DLD1 (cell line): ENCODE data around the gene ENO2.
"Not testable (repeated sequence)": the region's sequence is repeated elsewhere in the genome, so short reads cannot be mapped to it uniquely, and the experiment has no call there.

Experiments
- in situ Hi-C: cut with HindIII; loops from 2 replicates; pipeline ENCODE4 v1.10.0; 2017; ENCODE audit warnings: low sequenced_read_pairs

ENO2 gene

DNA sequence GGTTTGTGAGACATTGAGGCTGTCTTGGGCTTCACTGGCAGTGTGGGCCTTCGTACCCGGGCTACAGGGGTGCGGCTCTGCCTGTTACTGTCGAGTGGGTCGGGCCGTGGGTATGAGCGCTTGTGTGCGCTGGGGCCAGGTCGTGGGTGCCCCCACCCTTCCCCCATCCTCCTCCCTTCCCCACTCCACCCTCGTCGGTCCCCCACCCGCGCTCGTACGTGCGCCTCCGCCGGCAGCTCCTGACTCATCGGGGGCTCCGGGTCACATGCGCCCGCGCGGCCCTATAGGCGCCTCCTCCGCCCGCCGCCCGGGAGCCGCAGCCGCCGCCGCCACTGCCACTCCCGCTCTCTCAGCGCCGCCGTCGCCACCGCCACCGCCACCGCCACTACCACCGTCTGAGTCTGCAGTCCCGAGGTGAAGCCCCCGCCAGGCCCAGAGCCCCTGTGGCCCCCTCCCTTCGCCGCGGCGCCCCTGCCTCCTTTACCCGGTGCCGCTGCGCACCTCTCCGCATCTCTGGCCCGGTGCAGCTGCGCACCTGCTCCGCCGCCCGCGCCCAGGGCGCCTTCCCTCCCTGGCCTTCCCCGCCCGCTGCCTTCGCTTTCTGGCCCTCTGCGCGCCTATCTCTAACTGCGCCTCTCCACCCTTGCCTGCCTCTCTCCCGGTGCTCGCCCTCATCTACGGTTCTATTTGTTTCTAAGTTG is at the start of gene ENO2:
Gene ENO2, plus strand, starts transcription at position 335 of the 701 bp plus-strand sequence. CDS start 1,253 bp downstream, outside the sequence.
- in situ Hi-C loops, result no loop called here

DNA sequence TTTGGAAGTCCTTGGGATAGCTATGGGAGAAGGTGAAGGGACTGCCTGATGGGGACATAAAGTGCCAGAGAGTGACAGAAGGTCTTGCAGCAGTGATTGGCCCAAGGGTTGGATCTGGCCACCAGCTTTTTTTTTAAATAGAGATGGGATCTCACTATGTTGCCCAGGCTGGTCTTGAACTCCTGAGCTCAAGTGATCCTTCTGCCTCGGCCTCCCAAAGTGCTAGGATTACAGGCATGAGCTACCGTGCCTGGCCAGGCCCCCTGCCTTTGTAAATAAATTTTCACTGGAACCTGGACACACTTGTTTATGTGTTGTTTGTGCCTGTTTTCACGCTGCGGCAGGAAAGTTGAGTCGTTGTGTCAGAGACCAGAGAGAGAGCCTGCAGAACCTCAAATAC is 49.1 kb upstream of the ENO2 start:
- in situ Hi-C loops, result not testable (repeated sequence)

DNA sequence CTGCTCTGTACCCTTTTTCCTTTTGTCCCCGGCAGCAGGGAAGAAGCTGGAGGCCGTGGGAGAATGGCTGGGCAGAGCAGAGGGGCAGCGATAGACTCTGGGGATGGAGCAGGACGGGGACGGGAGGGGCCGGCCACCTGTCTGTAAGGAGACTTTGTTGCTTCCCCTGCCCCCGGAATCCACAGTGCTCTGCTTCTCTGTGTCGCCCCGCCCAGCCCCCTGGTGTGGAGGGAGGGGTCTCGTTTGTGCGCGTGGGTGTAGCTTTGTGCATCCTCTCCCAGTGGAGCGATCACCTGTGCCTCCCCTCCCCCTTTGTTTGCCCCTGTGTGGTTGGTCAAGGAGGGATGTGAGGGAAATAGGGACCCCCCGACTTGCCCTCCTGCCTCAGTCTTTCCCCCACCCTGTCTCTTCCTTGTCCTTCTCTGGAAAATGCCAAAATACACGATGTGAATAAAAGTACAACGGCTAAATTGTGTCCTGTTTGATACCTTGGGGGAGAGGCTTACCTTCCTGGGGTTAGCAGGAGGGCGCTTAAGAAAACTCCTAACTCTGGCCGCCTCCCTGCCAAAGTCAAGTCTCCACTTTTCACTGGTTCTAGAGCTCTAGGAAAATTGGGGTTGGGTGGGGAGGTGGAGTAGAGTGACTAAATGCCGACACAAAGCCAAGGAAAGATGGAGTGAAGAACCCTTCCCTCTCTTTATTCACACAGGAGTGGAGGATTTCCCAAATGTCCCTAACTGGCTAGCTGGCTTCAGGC is 48.0 kb upstream of the ENO2 start:
- in situ Hi-C loops, result no loop called here

DNA sequence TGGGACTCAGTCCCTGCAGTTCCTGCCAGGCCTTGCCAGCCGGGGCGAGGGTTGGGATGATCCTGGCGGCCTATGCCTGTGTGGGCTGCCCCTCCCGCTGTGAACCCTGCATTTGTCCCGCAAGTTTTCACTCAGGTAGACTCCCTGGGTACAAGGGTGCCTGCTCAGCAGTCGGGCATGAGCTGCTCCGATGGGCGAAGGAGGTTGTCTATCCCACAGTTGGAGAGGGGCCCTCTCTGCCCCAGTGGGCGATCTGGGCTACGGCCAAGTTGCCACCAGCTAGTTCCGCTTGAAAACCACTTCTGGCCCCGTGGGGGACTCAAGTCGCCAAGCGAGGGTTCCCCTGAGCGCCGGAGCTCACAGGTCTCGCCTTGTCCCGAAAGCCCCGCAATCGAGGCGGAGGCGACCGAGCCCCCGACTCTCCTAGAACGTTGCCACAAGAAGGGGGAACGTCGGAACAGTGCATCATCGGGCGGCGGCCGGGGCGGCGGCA is 47.4 kb upstream of the ENO2 start:
- in situ Hi-C loops, result no loop called here

DNA sequence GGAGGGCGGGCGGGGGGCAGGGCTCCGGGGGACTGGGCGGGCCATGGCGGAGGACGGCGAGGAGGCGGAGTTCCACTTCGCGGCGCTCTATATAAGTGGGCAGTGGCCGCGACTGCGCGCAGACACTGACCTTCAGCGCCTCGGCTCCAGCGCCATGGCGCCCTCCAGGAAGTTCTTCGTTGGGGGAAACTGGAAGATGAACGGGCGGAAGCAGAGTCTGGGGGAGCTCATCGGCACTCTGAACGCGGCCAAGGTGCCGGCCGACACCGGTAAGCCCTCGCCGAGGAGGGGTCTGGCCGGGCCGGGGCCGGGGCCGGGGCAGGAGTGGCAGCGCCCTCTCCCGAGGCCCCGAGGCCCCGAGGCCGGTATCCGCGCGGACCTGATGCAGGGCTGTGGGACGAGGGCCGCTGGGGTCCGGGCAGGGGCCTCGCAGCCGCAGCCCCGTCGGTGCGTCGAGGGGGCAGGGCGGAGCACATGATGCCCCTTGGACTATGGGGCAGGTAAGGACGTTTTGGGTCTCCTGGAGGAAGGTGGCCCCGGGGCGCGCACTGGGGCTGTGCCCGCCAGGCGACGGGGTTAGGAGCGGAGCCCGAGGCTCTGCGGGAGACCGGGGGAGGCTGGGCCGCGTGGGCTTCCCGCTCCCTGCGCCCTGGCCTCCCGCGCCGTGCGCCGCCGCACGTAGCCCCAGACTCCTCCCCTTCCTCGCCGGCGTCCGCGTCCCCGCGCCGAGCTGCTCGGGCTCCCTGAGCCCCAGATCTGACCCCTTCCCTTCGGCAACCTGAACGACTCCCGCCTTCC is 46.8 kb upstream of the ENO2 start, which contains the start of gene TPI1:
Gene TPI1, plus strand, starts transcription at position 119 of the 798 bp plus-strand sequence. Its CDS starts 36 bp downstream, at position 155.
- in situ Hi-C loops, result no loop called here

DNA sequence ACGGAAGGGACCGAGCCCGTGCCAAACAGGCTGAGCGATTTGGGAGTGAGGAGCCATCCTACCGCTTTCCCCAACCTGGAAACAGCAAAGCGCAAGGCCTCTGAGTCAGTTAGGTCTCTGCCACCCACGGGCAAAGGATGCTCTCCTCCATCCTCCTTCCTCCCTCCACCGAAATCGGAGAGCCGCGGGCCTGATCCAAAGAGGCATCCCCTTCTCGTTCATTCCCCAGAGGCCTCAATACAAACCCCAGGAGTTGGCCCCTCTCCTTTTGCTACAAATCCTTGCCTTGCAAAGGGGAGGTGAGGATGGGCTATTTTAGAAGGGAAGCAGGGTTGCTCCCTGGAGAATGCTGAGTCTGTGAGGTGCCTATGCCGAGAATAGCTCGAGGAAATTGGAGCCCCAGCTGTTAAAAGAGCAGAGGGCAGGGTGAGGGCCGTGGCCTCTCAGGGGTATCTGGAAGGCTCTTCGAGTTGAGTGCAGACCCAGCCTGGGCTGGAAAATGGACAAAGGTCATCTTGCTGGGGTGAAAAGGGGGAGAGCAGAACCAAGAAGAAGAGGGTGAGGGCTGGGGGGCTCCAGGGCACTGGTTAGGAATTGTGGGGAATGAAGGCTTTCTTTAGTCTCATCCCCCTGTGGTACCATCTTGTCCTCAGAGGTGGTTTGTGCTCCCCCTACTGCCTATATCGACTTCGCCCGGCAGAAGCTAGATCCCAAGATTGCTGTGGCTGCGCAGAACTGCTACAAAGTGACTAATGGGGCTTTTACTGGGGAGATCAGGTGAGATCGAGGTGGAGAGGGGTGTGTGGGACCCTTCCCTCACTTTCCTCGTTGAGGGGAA is 46.0 kb upstream of the ENO2 start:
- in situ Hi-C loops, result no loop called here

DNA sequence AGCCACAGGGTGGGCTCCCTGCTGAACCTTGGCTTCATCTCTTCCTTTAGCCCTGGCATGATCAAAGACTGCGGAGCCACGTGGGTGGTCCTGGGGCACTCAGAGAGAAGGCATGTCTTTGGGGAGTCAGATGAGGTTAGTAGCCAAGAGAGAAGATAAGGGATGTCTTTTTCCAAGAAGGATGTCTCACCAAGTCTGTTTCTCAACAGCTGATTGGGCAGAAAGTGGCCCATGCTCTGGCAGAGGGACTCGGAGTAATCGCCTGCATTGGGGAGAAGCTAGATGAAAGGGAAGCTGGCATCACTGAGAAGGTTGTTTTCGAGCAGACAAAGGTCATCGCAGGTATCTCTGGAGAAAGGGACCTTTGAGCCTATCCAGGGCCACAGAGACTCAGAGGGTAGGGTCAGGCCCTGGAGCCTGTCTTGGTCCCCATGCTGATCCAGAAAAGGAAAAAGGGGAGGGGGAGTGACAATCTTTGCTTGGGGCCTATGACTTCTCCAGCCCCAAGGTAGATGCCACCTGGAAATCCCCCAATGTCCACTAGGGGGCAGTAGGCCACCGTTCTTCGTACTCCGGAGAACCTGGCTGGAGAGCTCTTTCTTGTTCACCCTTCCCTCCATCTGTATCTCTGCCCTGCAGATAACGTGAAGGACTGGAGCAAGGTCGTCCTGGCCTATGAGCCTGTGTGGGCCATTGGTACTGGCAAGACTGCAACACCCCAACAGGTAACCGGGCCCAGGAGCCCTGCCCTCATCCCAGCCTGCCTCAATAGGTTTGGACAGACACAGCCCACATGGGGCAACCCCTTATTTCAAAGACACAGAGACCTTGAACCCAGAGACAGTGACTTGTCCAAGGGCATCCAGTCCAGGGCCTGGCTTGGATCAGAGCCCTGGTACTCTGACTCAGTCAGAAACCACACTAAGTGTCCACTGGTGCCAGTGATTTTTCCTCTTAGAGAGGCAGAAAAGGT is 45.0 kb upstream of the ENO2 start:
- in situ Hi-C loops, result no loop called here

DNA sequence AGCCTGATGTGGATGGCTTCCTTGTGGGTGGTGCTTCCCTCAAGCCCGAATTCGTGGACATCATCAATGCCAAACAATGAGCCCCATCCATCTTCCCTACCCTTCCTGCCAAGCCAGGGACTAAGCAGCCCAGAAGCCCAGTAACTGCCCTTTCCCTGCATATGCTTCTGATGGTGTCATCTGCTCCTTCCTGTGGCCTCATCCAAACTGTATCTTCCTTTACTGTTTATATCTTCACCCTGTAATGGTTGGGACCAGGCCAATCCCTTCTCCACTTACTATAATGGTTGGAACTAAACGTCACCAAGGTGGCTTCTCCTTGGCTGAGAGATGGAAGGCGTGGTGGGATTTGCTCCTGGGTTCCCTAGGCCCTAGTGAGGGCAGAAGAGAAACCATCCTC is 44.1 kb upstream of the ENO2 start:
- in situ Hi-C loops, result not testable (repeated sequence)

DNA sequence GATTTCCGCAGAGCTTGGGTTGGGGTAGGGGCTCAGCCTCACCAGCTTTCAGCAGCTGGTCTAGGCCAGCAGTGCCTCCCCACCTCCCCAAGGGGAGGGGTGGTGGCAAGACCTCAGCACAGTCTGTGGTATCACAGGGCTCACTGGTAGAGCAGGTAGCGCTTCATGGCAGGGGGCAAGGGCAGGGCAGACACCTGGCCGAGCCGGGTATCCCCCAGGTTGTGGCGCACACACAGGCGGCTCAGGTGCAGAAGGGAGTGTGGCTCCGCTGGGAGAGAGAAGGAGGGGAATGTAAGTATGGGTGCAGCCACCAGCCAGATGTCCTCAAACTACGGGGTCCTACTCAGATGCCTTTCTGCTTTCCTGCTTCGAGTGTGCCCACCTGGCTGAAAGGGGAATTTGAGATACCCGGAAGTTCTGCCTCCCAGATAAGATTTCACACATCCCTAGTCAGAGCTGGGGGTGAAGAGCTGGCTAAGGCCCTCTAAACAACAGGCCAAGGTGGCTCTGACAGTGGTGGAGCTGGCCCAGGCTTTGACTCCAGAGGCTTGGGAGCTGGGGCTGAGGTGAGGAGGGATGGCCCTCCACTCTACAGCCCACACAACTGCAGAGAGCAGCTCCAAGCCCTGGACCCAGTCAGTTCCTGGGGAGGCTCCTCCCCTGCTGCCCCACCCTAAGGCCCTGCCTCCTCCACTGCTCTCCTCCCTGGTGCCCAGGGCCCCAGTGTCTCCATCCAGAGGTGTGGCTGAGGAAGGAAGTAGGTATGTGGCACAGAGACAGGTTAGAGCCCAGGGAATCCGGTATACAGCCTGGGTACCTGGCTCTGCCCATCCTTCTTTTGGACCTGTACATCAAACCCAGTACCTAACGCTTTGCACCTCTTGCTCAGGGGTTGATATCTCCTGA is 43.1 kb upstream of the ENO2 start:
- in situ Hi-C loops, result no loop called here

DNA sequence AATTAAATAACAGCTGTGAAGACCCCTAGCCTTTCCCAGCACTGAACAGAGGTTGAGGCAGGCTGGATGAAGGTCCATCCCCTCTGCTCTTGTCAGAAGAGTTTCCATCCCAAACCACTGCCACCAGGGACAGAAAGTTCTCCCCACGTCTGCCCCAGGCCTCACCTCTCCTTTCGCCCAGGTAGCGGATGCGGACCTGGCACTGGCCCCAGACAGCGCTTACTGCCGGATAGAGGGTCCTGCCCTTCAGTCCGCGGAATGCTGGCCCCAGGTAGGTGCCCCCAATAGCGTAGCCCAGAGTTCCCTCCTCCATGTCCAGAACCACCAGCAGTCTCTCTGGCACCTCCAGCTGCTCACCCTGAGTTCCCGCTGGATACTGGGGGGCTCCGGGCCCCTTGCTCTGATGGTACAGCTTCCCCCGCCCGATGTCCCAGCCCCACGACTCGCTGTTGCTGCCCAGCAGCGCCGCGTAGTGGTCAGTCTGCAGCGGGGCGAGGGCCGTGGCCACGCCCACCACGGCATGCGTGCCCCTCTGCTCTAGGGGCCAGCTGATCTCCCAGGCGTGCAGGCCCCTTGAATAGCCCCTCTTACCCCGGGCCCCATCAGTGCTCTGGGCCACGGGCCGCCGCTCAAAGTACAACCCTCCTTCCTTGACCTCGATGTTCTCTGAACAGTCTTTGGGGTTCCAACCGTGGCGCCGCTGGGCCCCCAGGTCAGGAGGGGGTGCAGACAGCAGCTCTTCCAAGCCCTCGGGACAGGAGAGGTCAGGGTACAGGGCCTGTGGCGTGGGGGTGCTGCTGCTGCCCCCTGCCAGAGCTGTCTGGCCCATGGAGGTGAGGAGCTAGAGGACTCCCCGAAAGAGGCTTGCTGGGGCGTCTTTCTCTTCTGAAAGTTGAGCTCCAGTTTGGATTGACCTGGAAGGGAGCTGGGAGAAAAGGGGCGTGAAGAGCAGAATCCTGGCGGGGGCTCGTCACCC is 42.0 kb upstream of the ENO2 start:
- in situ Hi-C loops, result no loop called here

DNA sequence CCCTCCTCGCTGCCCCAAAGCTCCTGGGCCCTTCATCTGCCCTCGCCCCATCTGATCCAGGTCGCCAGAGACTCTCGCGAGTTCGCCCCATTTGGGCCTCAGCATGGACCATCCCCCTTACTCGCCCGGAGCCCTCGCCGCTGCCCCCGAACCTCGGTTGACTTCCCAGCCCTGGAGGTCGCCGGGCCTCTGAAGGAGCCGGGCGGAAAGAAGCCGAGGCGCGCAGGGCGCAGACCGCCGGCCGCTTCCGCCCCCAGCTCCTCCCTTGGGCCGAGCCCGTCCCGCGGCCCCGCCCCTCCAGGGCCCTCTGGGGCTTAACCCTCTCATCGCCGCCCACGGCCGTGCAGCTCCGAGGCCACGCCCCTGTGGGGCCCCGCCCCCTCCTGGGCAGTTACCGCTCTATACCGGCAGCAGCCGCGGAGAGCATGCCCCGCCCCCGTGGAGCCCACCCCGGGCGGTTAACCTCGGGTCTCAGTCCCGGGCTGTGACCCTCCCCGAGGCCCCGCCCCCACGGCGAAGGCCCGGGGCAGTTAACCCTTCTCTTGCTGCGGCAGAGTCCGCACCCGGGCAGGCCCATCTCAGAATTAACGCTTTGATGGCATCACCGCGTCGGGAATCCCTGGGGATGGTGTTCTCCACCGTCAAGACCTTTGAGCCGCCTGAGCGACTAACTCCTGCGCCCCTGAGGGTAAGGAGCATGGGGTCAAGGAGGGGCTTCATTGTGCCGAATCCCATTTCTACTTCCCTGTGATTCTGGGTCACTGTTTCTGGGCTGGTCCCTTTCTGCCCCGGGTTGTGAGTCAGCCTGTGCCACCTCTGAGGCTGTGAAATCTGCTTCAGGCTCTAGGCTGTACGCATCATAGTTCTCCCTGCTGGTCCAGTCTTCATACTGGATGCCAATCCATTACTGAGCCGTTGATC is 41.0 kb upstream of the ENO2 start, which contains the start of gene SPSB2:
Gene SPSB2, minus strand, starts transcription at position 210 of the 921 bp plus-strand sequence. CDS start 402 bp downstream, outside the sequence.
- in situ Hi-C loops, result no loop called here

DNA sequence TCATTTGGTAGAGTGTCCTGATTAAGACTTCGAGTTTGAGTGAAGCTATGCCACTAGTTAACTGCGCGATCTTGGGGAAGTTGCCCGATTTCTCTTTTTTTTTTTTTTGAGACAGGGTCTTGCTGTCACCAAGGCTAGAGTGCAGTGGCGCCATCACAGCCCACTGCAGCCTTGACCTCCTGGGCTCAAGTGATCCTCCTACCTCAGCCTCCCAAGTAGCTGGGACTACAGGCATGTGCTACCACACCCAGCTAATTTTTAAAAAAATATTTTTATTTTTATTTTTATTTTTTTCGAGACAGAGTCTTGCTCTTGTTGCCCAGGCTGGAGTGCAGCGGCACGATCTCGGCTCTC is 40.4 kb upstream of the ENO2 start:
- in situ Hi-C loops, result not testable (repeated sequence)

DNA sequence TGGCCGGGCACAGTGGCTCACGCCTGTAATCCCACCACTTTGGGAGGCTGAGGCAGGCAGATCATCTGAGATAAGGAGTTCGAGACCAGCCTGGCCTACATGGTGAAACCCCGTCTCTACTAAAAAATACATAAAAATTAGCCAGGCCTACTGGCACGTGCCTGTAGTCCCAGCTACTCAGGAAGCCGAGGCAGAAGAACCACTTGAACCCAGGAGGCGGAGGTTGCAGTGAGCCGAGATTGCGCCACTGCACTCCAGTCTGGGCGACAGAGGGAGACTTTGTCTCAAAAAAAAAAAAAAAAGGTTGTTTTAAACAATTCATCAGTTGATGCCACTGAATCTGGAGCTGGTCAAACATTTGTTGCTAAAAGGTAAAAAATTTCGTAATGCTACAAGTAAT is 34.6 kb upstream of the ENO2 start:
- in situ Hi-C loops, result not testable (repeated sequence)

DNA sequence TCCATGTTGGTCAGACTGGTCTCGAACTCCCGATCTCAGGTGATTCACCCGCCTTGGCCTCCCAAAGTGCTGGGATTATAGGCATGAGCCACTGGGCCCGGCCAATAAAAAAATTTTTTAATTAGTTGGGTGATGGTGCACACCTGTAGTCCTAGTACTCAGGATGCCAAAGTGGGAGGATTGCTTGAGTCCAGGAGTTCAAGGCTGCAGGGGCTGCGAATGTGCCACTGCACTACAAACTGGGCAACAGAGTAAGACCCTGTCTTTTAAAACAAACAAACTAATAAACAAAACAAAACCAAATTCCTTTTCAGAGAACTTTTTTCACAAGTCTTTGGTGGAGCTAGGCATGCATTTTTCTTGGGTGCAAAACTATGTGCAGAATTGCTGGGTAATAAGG is 31.1 kb upstream of the ENO2 start:
- in situ Hi-C loops, result no loop called here

DNA sequence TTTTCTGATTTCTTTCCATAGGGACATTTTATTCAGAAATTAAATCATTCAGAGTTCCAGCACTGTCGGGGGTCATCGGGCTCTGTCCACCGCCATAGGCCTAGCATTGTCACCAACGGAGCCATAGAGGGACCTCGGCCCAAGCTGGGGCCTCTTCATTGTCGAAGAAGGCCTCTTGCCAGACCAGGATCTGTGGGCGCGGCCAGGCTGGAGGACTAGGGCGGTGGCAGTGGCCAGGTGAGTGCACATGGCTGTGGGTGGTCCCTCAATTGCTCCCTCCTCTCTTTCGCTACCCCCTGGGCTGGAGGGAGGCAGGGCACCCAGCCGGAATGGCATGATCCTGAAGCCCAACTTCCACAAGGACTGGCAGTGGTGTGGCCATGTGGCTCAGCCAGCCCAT is 30.7 kb upstream of the ENO2 start:
- in situ Hi-C loops, result no loop called here

DNA sequence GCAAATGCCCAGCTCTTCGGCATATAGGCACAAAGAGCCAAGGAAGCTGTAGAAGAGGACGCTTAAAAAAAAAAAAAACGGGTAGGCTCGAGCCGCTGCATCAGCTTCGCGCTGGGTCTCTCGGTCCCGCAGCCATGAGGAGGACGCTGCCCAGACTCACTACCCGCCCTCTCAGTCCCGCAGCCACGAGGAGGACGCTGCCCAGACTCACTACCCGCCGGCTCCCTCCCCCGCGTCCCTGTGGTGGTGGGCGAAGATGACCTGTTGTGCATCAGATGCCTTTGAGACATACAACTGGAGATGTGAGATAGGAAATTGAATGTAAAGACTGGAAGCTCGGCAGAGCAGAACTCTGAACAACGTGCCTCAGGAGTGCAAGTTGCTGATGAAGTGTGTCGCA is 29.8 kb upstream of the ENO2 start:
- in situ Hi-C loops, result no loop called here
